ENCODE data around the gene ADGRF4.

The ADGRF4 gene

DNA sequence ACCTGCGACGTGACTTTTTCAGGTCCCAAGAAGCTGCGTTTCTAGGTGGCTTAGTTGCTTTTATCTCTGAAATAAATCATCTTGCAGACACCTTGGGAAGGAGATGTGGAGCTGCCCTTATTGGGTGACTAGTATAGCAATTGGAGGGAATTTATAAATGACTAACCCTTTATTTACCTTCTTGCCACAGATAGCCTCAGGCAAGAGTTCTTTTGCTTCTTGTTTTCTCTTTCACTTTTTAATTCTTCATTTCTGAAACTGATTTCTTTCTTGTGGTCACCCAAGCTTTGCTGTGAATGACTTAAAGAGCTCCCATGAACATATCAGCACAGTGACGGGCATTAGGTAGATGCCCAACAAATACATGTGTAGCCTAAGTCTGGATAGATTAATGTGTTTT is 3.0 kb downstream of the ADGRF4 start:
- TF ChIP-seq GATA2 (IDR thresholded peaks at IDR 0.05; ENCODE audit: low read depth, low read length), result no peak
- no peak for TF ChIP-seq GATA3 (IDR thresholded peaks at IDR 0.05; ENCODE audit: low read depth, low read length)

DNA sequence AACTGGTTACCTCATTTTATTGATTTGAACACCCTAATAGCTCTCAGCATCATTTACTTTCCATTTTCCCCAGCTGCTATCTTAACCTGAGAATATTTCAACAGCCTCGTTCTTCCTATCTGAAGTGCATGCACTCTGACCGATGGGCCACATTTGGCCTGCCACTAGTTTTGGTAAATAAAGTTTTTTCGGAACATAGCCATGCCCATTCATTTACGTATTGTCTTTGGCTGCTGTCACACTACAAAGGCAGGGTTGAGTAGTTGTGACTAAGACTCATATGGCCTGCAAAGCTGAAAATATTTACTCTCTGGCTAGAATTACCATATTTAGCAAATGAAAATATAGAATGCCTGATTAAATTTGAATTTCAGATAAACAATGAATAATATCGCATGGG is 10.8 kb downstream of the ADGRF4 start:
- TF ChIP-seq GATA3 (IDR thresholded peaks at IDR 0.05; ENCODE audit: low read depth, low read length) (no peak), GATA2 (IDR thresholded peaks at IDR 0.05; ENCODE audit: low read depth, low read length) (no peak)

GRCh38 chr6:47710295-47710694 is 11.9 kb downstream of the ADGRF4 start:
- TF ChIP-seq GATA3 (IDR thresholded peaks at IDR 0.05; ENCODE audit: low read depth, low read length), result no peak
- TF ChIP-seq GATA2 (IDR thresholded peaks at IDR 0.05; ENCODE audit: low read depth, low read length), result no peak

- no peak for TF ChIP-seq GATA2 (IDR thresholded peaks at IDR 0.05; ENCODE audit: low read depth, low read length)
- TF ChIP-seq GATA3 (IDR thresholded peaks at IDR 0.05; ENCODE audit: low read depth, low read length), result no peak
Observed at GRCh38 chr6:47713200-47713599, 14.8 kb downstream of the ADGRF4 start.

GRCh38 chr6:47714802-47715201 is 16.4 kb downstream of the ADGRF4 start:
- TF ChIP-seq GATA2 (IDR thresholded peaks at IDR 0.05; ENCODE audit: low read depth, low read length) (no peak), GATA3 (IDR thresholded peaks at IDR 0.05; ENCODE audit: low read depth, low read length) (no peak)

DNA sequence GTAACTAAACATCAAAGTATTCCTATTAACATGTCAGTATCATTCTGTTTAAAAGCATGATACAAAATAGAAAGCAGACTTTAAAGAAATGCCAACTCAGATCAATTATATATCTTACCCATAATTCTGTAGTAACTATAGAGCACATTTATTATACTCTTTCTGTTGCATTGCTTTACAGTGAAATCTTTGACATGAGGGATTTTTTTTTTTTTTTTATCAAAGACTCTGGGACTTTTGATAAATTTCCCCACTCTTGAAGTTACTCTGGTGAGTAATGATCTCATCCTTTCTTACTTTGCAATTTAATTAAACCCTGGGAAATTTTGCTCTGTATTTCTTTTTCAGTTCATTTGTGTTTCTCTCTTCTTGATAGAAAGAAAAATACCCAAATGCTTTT is 17.4 kb downstream of the ADGRF4 start:
- TF ChIP-seq GATA3 (IDR thresholded peaks at IDR 0.05; ENCODE audit: low read depth, low read length), result no peak
- no peak for TF ChIP-seq GATA2 (IDR thresholded peaks at IDR 0.05; ENCODE audit: low read depth, low read length)

- no peak for TF ChIP-seq GATA2 (IDR thresholded peaks at IDR 0.05; ENCODE audit: low read depth, low read length)
- no peak for TF ChIP-seq GATA3 (IDR thresholded peaks at IDR 0.05; ENCODE audit: low read depth, low read length)
Observed at GRCh38 chr6:47716207-47716606, 17.8 kb downstream of the ADGRF4 start.

DNA sequence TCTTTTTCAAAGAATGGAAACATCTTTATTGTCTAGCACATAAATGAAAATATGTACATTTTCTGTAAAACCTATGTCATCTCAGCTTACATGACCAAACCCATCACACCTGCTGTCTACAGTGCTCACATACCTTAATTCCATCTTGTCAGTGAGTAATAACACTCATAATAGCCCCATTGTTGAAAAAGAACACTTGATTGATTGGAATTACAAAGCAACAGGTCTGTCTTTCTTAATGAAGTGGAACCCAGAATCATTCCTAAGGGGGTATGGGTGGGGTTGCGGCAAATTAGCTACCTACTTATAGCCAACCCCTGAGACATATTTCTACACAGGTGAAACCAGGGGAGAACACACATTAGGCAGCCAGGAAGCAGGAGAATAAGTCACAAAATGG is 20.2 kb downstream of the ADGRF4 start:
- TF ChIP-seq GATA3 (IDR thresholded peaks at IDR 0.05; ENCODE audit: low read depth, low read length) (no peak), GATA2 (IDR thresholded peaks at IDR 0.05; ENCODE audit: low read depth, low read length) (no peak)

DNA sequence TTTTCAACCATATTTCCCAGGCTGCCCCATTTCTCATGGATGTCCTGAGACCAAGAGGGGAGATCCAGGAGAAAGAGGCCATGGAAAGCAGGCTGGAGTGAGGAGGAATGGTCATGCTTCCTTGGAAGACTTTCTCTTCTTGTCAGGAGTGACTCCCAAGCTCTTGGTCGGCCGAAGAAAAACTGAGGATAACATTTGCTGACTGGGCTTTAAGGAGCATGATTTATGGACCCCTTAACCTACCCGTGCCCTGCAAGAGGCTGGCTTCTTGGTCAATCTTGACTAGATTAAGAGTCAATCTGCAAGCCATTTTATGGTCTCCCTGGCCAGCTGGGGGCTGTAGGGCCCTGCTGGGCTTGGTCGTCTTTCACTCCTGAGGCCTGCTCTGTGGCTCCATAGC is 22.8 kb downstream of the ADGRF4 start:
- no peak for TF ChIP-seq GATA3 (IDR thresholded peaks at IDR 0.05; ENCODE audit: low read depth, low read length)
- TF ChIP-seq GATA2 (IDR thresholded peaks at IDR 0.05; ENCODE audit: low read depth, low read length), result no peak

DNA sequence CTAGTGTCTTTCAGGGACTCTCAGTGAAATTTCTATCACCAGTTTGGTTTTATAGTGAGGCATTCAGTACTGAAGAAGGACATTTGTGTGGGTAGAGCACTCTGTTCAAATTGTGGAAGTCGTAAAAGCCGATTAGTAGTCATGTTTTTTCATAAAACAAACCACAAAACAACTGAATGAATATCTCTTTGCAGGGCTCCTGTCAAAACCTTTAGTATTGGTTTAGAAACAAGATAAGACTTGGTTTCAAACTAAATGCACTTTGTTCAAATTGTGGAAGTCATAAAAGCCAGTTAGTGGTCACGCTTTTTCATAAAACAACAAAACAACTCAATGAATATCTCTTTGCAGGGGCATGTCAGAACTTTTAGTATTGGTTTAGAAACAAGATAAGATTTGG is 23.8 kb downstream of the ADGRF4 start:
- TF ChIP-seq GATA3 (IDR thresholded peaks at IDR 0.05; ENCODE audit: low read depth, low read length) (no peak), GATA2 (IDR thresholded peaks at IDR 0.05; ENCODE audit: low read depth, low read length) (no peak)

DNA sequence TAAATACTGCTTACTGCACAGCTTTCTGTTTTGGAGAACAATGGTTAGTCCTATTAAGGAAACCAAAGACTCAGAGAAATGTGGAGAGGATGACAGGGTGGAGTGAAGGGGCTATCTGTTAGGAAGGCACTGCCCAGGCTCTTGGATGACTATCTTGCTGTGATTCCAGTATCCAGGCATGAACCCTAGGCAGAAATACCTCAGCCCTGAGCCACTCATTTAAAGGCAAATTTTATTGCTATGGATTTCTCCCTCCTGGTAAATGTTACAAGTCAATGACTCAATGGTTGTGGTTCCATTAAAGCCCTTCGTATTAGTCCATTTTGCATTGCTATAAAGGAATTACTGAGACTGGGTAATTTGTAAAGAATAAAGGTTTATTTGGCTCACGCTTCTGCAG is 25.9 kb downstream of the ADGRF4 start:
- TF ChIP-seq GATA2 (IDR thresholded peaks at IDR 0.05; ENCODE audit: low read depth, low read length), result no peak
- no peak for TF ChIP-seq GATA3 (IDR thresholded peaks at IDR 0.05; ENCODE audit: low read depth, low read length)

DNA sequence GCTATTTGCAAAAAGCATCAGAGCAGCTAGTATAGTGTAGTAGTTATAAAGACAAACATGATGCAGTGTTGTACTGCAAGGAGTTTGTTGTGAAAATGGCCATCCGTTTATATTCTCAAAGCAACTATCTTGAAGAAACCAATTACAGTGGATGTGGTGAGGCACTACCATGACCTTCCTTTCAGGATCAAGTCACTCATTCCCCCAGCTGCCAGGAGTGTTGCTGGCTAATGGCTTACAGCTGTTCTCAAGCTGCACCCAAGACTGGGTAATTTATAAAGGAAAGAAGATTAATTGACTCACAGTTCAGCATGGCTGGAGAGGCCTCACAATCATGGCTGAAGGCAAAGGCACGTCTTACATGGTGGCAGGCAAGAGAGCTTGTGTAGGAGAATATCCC is 29.0 kb downstream of the ADGRF4 start:
- TF ChIP-seq GATA3 (IDR thresholded peaks at IDR 0.05; ENCODE audit: low read depth, low read length) (no peak), GATA2 (IDR thresholded peaks at IDR 0.05; ENCODE audit: low read depth, low read length) (no peak)

DNA sequence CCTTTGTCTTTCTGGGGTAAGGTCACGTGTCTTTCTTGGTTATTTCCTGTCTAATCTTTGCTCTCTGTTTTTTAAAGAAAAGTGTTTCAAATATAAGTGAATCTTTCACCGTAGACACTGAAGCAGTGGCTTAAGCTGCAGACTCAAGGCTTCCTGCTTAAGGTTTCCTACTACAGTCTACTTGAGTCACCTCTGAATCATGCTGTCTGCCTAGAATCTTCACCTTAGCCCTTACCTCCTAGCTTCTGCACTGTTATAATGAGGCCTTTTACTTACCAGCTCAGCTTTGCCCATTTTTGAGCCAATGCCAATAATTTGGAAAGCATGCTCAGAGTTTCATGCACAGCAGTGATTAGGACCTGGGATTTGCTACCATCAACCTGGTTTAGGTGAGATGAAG is 30.6 kb downstream of the ADGRF4 start:
- no peak for TF ChIP-seq GATA2 (IDR thresholded peaks at IDR 0.05; ENCODE audit: low read depth, low read length)
- TF ChIP-seq GATA3 (IDR thresholded peaks at IDR 0.05; ENCODE audit: low read depth, low read length), result no peak

- TF ChIP-seq GATA2 (IDR thresholded peaks at IDR 0.05; ENCODE audit: low read depth, low read length), result no peak
- TF ChIP-seq GATA3 (IDR thresholded peaks at IDR 0.05; ENCODE audit: low read depth, low read length), result no peak
Observed at GRCh38 chr6:47729457-47729856, 31.1 kb downstream of the ADGRF4 start.

DNA sequence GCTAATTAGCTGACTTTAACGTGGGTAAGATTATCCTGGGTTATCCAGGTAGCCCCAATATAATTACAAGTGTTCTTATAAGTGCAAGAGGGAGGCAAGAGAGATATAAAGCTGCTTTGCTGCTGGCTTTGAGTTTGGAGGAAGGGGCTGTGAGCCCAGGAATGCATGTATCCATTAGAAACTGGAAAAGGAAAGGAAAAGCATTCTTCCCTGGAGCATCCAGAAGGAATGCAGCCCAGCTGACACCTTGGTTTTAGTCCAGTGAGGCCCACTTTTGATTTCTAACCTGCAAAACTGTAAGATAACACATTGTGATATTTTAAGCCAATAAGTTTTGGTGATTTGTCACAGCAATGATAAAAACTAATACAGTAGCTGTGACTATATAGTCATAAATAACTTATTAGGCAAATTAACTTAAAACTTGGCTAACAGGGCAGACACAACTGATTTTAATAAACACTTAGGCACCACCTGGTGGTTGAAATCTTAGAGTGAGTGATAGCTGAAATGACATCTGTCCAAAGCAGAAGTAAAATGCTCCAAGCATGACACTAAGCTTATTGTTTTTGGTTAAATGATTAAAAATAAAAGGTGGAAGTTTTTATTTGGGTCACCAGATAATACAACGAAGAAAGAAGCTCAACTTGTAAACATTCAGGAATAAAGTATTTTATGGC is 35.6 kb downstream of the ADGRF4 start:
- no peak for TF ChIP-seq GATA3 (IDR thresholded peaks at IDR 0.05; ENCODE audit: low read depth, low read length)
- no peak for TF ChIP-seq GATA2 (IDR thresholded peaks at IDR 0.05; ENCODE audit: low read depth, low read length)

All from SH-SY5Y (cell line).